ENCODE measurements around the gene XKR7. TPM values are rescaled to one million over a fixed set of nuclear protein-coding genes. Genes with fewer than 3 reads are reported as not detected.

The XKR7 gene
- total RNA-seq, 1 donor from 2014 or later: 4.9 TPM

- no peaks in the 10 kb centered on the region for H3K36me3 Mint-ChIP-seq (ENCODE audit: low read depth)
- no peak overlapping the region for H3K4me3 Mint-ChIP-seq
- TF ChIP-seq CTCF (conservative IDR thresholded peaks at IDR 0.05): no peak
- no peaks in the 10 kb centered on the region for H3K9me3 Mint-ChIP-seq
- DNase-seq (ENCODE audit: low read depth, low spot score): no peak
- H3K27me3 Mint-ChIP-seq (ENCODE audit: low read depth): peaks cover 18% of the 10 kb centered on the region
- H3K27ac Mint-ChIP-seq (ENCODE audit: unreplicated experiment): no peak overlapping the region
- peaks cover 3% of the 10 kb centered on the region for H3K4me1 Mint-ChIP-seq
These were observed 45.4 kb upstream of the XKR7 start for GRCh38 chr20:31922588-31922987.

GRCh38 chr20:31923388-31924331, 44.3 kb upstream of the XKR7 start:
- peaks cover 3% of the 10 kb centered on the region for H3K4me1 Mint-ChIP-seq
- TF ChIP-seq CTCF (conservative IDR thresholded peaks at IDR 0.05): no peak
- H3K4me3 Mint-ChIP-seq: no peak overlapping the region
- H3K9me3 Mint-ChIP-seq: no peaks in the 10 kb centered on the region
- H3K36me3 Mint-ChIP-seq (ENCODE audit: low read depth): no peaks in the 10 kb centered on the region
- H3K27ac Mint-ChIP-seq (ENCODE audit: unreplicated experiment): no peak overlapping the region
- no peak for DNase-seq (ENCODE audit: low read depth, low spot score)
- peaks cover 20% of the 10 kb centered on the region for H3K27me3 Mint-ChIP-seq (ENCODE audit: low read depth)

- no peak for DNase-seq (ENCODE audit: low read depth, low spot score)
- H3K36me3 Mint-ChIP-seq (ENCODE audit: low read depth): no peaks in the 10 kb centered on the region
- no peak overlapping the region for H3K27ac Mint-ChIP-seq (ENCODE audit: unreplicated experiment)
- peaks cover 26% of the 10 kb centered on the region for H3K27me3 Mint-ChIP-seq (ENCODE audit: low read depth)
- H3K4me3 Mint-ChIP-seq: no peak overlapping the region
- no peaks in the 10 kb centered on the region for H3K9me3 Mint-ChIP-seq
- no peak for TF ChIP-seq CTCF (conservative IDR thresholded peaks at IDR 0.05)
- peaks cover 3% of the 10 kb centered on the region for H3K4me1 Mint-ChIP-seq
These were observed 43.4 kb upstream of the XKR7 start for GRCh38 chr20:31924561-31924960.

- no peak for TF ChIP-seq CTCF (conservative IDR thresholded peaks at IDR 0.05)
- H3K9me3 Mint-ChIP-seq: no peaks in the 10 kb centered on the region
- no peak overlapping the region for H3K27ac Mint-ChIP-seq (ENCODE audit: unreplicated experiment)
- no peak for DNase-seq (ENCODE audit: low read depth, low spot score)
- no peaks in the 10 kb centered on the region for H3K36me3 Mint-ChIP-seq (ENCODE audit: low read depth)
- H3K4me3 Mint-ChIP-seq: no peak overlapping the region
- H3K4me1 Mint-ChIP-seq: peaks cover 3% of the 10 kb centered on the region
- H3K27me3 Mint-ChIP-seq (ENCODE audit: low read depth): peaks cover 29% of the 10 kb centered on the region
These were observed 42.3 kb upstream of the XKR7 start for GRCh38 chr20:31925631-31926030.

GRCh38 chr20:31926493-31926892, 41.5 kb upstream of the XKR7 start:
- no peak for TF ChIP-seq CTCF (conservative IDR thresholded peaks at IDR 0.05)
- no peak for DNase-seq (ENCODE audit: low read depth, low spot score)
- Mint-ChIP-seq H3K27ac (ENCODE audit: unreplicated experiment) (no peak overlapping the region), H3K36me3 (ENCODE audit: low read depth) (no peaks in the 10 kb centered on the region), H3K4me1 (peaks cover 3% of the 10 kb centered on the region), H3K9me3 (no peaks in the 10 kb centered on the region), H3K27me3 (ENCODE audit: low read depth) (peaks cover 36% of the 10 kb centered on the region), H3K4me3 (no peak overlapping the region)
